Panc1 (cell line): ENCODE measurements around the gene ARHGEF40. TPM values are rescaled to one million over a fixed set of nuclear protein-coding genes. Genes with fewer than 3 reads are reported as not detected.

ENCODE experiments used
- ATAC-seq: fragments of 200-7000 bp; cut with Tn5 transposase; 2 replicates; pipeline ENCODE4 v1.9.1; 2020; ENCODE audit warnings: mild to moderate bottlenecking, moderate library complexity
- BruUV-seq: library from RNA; stranded (reverse); fragments of 400-500 nt; replicated peaks from 2 replicates; lab custom pipeline; 2021; lab: Mats Ljungman, UMichigan
- CTCF ChIA-PET: fragments of 300-600 bp; sonication (Branson Sonifier 250); formaldehyde crosslinking; loops from one replicate; lab custom pipeline; 2022; ENCODE audit warnings: antibody characterized with exemption; lab: Charles Lee
- POLR2A ChIA-PET: fragments of 300-600 bp; sonication (Branson Sonifier 250); formaldehyde crosslinking; loops from one replicate; lab custom pipeline; 2022; ENCODE audit warnings: antibody characterized with exemption; lab: Charles Lee
- DNase-seq: peaks from one replicate; pipeline ENCODE4 v3.0.0-alpha.2; 2010; ENCODE audit warnings: low read depth, low spot score
- H3K27ac ChIP-seq: 2 replicates; pipeline ENCODE4 v1.5.1; 2011; ENCODE audit warnings: mild to moderate bottlenecking, low read length, inconsistent platforms
- H3K27me3 ChIP-seq: fragments of 200-500 bp; sonication (Bioruptor generic); 2 replicates; pipeline ENCODE4 v1.6.0; 2014; ENCODE audit warnings: low read length, inconsistent platforms; ENCODE audit not compliant: control insufficient read depth, insufficient read depth
- H3K36me3 ChIP-seq: fragments of 200-500 bp; sonication (Bioruptor generic); 2 replicates; pipeline ENCODE4 v1.5.1; 2014; ENCODE audit warnings: inconsistent platforms, mild to moderate bottlenecking, low read length, moderate library complexity; ENCODE audit not compliant: control insufficient read depth, insufficient read depth
- H3K4me1 ChIP-seq: 2 replicates; pipeline ENCODE4 v1.5.1; 2011; ENCODE audit warnings: inconsistent platforms, mild to moderate bottlenecking, low read length, moderate library complexity; ENCODE audit not compliant: control insufficient read depth, insufficient read depth
- H3K4me3 ChIP-seq, 2 experiments: 2 replicates each; pipeline ENCODE4 v1.5.1; 2011 to 2012; ENCODE audit warnings: low read depth in 2 of 2, low read length in 2 of 2, mild to moderate bottlenecking in 2 of 2, inconsistent platforms in 1 of 2, moderate library complexity in 1 of 2
- H3K9me3 ChIP-seq: fragments of 200-500 bp; sonication (Bioruptor generic); 2 replicates; pipeline ENCODE4 v1.5.1; 2014; ENCODE audit warnings: low read depth, mild to moderate bottlenecking, inconsistent platforms, low read length, moderate library complexity; ENCODE audit not compliant: control insufficient read depth, insufficient read depth
- POLR2AphosphoS5 ChIP-seq: IDR thresholded peaks from 2 replicates; pipeline ENCODE4 v1.6.1; 2012; ENCODE audit warnings: mild to moderate bottlenecking, low read depth, low read length, moderate library complexity
- SIN3A ChIP-seq: IDR thresholded peaks from 2 replicates; pipeline ENCODE4 v1.6.1; 2012; ENCODE audit warnings: low read depth, mild to moderate bottlenecking, low read length, moderate library complexity, borderline replicate concordance; ENCODE audit not compliant: insufficient read depth
- TCF7L2 ChIP-seq: IDR thresholded peaks from 2 replicates; pipeline ENCODE4 v1.6.1; 2011; ENCODE audit warnings: mild to moderate bottlenecking, low read depth, low read length, inconsistent platforms
- in situ Hi-C: cut with HindIII; loops from 2 replicates; pipeline ENCODE4 v1.10.0; 2016; ENCODE audit warnings: low sequenced_read_pairs, low pct_unique_long_range_greater_than_20kb
- intact Hi-C: fragments of 100-400 bp; cut with micrococcal nuclease; formaldehyde crosslinking; loops from one replicate; pipeline ENCODE4 v1.10.0; 2022; ENCODE audit not compliant: unreplicated experiment
- total RNA-seq: library from RNA; stranded (reverse); gene quantifications from one replicate; pipeline ENCODE4 v1.2.1, GENCODE V29; 2021; ENCODE audit not compliant: unreplicated experiment
- TF ChIP-seq, protein P1 (sequence below): fragments of 450-650 bp; IDR thresholded peaks from 2 replicates; pipeline ENCODE4 v1.5.1; 2017; ENCODE audit warnings: mild to moderate bottlenecking
- TF ChIP-seq, protein P2 (sequence below), 2 experiments: IDR thresholded peaks; 2 replicates each; pipeline ENCODE4 v1.6.1; 2011 to 2012; ENCODE audit warnings: low read depth in 2 of 2, control low read depth in 1 of 2, low read length in 1 of 2, mild to moderate bottlenecking in 1 of 2, moderate library complexity in 1 of 2; ENCODE audit not compliant: insufficient read depth in 1 of 2

Gene ARHGEF40
- total RNA-seq, 1 experiment from 2014 or later: 11.1 TPM

DNA sequence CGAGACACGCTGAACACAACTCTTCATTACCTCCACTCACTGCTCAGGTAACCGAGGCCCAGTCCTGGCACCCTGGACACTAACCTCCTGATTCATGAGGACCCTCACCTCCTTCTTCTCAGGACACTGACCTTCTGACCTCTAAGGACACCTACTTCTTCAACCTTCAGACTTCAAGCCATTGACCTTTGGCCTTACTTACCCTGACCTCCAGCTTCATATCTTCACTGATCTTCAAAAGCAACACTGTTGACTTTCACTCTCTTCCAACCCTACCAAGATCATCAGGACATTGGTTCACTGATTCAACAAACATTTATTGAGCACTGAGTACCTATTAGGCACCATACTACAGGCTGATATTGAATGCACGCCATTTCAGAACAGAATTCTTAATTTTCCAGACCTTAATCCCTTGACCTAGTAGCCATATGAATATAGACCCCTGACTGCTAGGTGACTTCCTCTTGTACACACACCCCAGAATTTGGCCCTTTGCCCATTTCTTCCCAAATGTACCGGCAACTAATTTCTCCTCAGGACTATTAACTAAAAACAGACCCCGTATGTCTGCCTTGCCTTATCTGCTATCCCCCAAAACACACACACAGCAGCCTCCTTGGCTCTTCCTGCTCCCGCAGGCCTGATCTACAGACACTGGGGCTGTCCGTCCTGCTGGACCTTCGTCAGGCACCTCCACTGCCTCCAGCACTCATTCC lies 5.8 kb downstream of the ARHGEF40 start:
- no peak overlapping the region for H3K27ac ChIP-seq
- H3K27me3 ChIP-seq: no peaks in the 10 kb centered on the region
- in situ Hi-C loops (no loop called here), intact Hi-C loops (no loop called here)
- no peak for ATAC-seq
- peaks cover 5% of the 10 kb centered on the region for H3K4me1 ChIP-seq
- DNase-seq: no peak
- ChIA-PET POLR2A (no interaction called here), CTCF (no interaction called here)
- H3K9me3 ChIP-seq: no peaks in the 10 kb centered on the region
- BruUV-seq: no TSS peak
- TF ChIP-seq, protein P1, sequence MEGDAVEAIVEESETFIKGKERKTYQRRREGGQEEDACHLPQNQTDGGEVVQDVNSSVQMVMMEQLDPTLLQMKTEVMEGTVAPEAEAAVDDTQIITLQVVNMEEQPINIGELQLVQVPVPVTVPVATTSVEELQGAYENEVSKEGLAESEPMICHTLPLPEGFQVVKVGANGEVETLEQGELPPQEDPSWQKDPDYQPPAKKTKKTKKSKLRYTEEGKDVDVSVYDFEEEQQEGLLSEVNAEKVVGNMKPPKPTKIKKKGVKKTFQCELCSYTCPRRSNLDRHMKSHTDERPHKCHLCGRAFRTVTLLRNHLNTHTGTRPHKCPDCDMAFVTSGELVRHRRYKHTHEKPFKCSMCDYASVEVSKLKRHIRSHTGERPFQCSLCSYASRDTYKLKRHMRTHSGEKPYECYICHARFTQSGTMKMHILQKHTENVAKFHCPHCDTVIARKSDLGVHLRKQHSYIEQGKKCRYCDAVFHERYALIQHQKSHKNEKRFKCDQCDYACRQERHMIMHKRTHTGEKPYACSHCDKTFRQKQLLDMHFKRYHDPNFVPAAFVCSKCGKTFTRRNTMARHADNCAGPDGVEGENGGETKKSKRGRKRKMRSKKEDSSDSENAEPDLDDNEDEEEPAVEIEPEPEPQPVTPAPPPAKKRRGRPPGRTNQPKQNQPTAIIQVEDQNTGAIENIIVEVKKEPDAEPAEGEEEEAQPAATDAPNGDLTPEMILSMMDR: no peak
- no peak for TF ChIP-seq SIN3A
- no peak for TF ChIP-seq POLR2AphosphoS5
- TF ChIP-seq, protein P2, sequence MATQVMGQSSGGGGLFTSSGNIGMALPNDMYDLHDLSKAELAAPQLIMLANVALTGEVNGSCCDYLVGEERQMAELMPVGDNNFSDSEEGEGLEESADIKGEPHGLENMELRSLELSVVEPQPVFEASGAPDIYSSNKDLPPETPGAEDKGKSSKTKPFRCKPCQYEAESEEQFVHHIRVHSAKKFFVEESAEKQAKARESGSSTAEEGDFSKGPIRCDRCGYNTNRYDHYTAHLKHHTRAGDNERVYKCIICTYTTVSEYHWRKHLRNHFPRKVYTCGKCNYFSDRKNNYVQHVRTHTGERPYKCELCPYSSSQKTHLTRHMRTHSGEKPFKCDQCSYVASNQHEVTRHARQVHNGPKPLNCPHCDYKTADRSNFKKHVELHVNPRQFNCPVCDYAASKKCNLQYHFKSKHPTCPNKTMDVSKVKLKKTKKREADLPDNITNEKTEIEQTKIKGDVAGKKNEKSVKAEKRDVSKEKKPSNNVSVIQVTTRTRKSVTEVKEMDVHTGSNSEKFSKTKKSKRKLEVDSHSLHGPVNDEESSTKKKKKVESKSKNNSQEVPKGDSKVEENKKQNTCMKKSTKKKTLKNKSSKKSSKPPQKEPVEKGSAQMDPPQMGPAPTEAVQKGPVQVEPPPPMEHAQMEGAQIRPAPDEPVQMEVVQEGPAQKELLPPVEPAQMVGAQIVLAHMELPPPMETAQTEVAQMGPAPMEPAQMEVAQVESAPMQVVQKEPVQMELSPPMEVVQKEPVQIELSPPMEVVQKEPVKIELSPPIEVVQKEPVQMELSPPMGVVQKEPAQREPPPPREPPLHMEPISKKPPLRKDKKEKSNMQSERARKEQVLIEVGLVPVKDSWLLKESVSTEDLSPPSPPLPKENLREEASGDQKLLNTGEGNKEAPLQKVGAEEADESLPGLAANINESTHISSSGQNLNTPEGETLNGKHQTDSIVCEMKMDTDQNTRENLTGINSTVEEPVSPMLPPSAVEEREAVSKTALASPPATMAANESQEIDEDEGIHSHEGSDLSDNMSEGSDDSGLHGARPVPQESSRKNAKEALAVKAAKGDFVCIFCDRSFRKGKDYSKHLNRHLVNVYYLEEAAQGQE (IDR thresholded peaks at IDR 0.05; ENCODE audit: insufficient read depth in 1 of 2, low read depth in 2 of 2, low read length in 1 of 2): no peak
- no peak for TF ChIP-seq TCF7L2
- H3K4me3 ChIP-seq: no peak overlapping the region
- H3K36me3 ChIP-seq: no peaks in the 10 kb centered on the region

DNA sequence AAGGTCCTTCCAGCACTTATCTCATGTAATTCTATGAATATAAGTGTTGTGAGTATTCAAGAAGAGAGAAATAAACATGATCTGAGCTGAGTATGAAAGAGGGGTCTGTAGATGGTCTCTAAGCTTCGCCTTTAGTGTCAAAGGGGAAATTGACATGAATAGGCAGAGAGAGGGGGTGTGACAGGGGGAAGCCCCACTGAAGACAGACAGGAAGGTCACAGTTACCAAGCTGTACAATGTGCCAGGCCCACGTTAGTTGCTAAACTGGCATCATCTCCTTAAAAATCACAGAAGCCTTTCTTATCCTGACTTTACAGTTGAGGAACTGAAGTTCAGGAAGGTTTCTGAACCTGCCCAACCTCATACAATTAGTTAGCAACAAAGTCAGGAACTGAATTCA lies 7.6 kb downstream of the ARHGEF40 start:
- no peaks in the 10 kb centered on the region for H3K27me3 ChIP-seq
- H3K4me1 ChIP-seq: no peaks in the 10 kb centered on the region
- TF ChIP-seq, protein P1: no peak
- no peak for TF ChIP-seq SIN3A
- ChIA-PET CTCF (no interaction called here), POLR2A (no interaction called here)
- no peak overlapping the region for H3K4me3 ChIP-seq
- no peaks in the 10 kb centered on the region for H3K9me3 ChIP-seq
- ATAC-seq (no peak), DNase-seq (no peak)
- BruUV-seq: no TSS peak
- intact Hi-C loops: no loop called here
- in situ Hi-C loops: no loop called here
- H3K27ac ChIP-seq: no peak overlapping the region
- H3K36me3 ChIP-seq: no peaks in the 10 kb centered on the region
